WERI-Rb-1 (cell line): ENCODE measurements around the gene GLIS1.

Experiments used
- DNase-seq: peaks from one replicate; pipeline ENCODE4 v3.0.0-alpha.2; 2020
- H3K27ac ChIP-seq: fragments of 250-450 bp; sonication (Bioruptor Pico); 2 replicates; pipeline ENCODE4 v1.5.1; 2020; ENCODE audit warnings: mild to moderate bottlenecking, moderate library complexity
- H3K27me3 ChIP-seq: fragments of 250-450 bp; sonication (Bioruptor Pico); 2 replicates; pipeline ENCODE4 v1.5.1; 2021; ENCODE audit warnings: mild to moderate bottlenecking, low read depth, moderate library complexity; ENCODE audit not compliant: insufficient read depth, severe bottlenecking
- H3K36me3 ChIP-seq: fragments of 250-450 bp; sonication (Bioruptor Pico); 2 replicates; pipeline ENCODE4 v1.5.1; 2020; ENCODE audit warnings: mild to moderate bottlenecking, moderate library complexity
- H3K4me3 ChIP-seq: 2 replicates; pipeline ENCODE4 v1.5.1; 2011; ENCODE audit warnings: low read depth, mild to moderate bottlenecking, control low read depth, low read length
- H3K9me3 ChIP-seq: fragments of 250-450 bp; sonication (Bioruptor Pico); 2 replicates; pipeline ENCODE4 v1.5.1; 2021; ENCODE audit warnings: mild to moderate bottlenecking, moderate library complexity; ENCODE audit not compliant: severe bottlenecking
- CTCF ChIP-seq: IDR thresholded peaks from 2 replicates; pipeline ENCODE4 v1.5.1; 2011; ENCODE audit warnings: low read depth, mild to moderate bottlenecking, control low read depth, inconsistent platforms, low read length

The GLIS1 gene

GRCh38 chr1:53739109-53739681, at the start of gene GLIS1:
Gene GLIS1, minus strand, starts transcription at chr1:53739164. Its CDS starts 1,100 bp downstream, at chr1:53738064.
- DNase-seq = peak; percentile 89
- H3K9me3 ChIP-seq = peaks cover 6% of the 10 kb centered on the region
- no peak within 1 kb of the TSS for H3K27ac ChIP-seq
- H3K27me3 ChIP-seq = peaks cover 6% of the 10 kb centered on the region
- no peak for TF ChIP-seq CTCF
- peak within 1 kb of the TSS; percentile 67 for H3K4me3 ChIP-seq
- no peaks in the 10 kb centered on the region for H3K36me3 ChIP-seq

- Histone ChIP-seq H3K36me3 (peaks cover 41% of the 10 kb centered on the region), H3K9me3 (no peaks in the 10 kb centered on the region), H3K27ac (no peak overlapping the region), H3K27me3 (no peaks in the 10 kb centered on the region), H3K4me3 (no peak overlapping the region)
- DNase-seq = no peak
- TF ChIP-seq CTCF = no peak
Observed at GRCh38 chr1:53787655-53788054, 48.7 kb upstream of the GLIS1 start.

- no peak overlapping the region for H3K27ac ChIP-seq
- no peak for DNase-seq
- TF ChIP-seq CTCF = no peak
- H3K4me3 ChIP-seq = no peak overlapping the region
- H3K36me3 ChIP-seq = peaks cover 33% of the 10 kb centered on the region
- H3K27me3 ChIP-seq = no peaks in the 10 kb centered on the region
- no peaks in the 10 kb centered on the region for H3K9me3 ChIP-seq
Observed at GRCh38 chr1:53783056-53783455, 44.1 kb upstream of the GLIS1 start.

- no peak overlapping the region for H3K27ac ChIP-seq
- H3K36me3 ChIP-seq = peaks cover 33% of the 10 kb centered on the region
- no peak overlapping the region for H3K4me3 ChIP-seq
- no peaks in the 10 kb centered on the region for H3K27me3 ChIP-seq
- no peaks in the 10 kb centered on the region for H3K9me3 ChIP-seq
- no peak for TF ChIP-seq CTCF
- no peak for DNase-seq
Observed at GRCh38 chr1:53781654-53782053, 42.7 kb upstream of the GLIS1 start.

- no peak overlapping the region for H3K4me3 ChIP-seq
- H3K27ac ChIP-seq = no peak overlapping the region
- no peak for TF ChIP-seq CTCF
- peaks cover 10% of the 10 kb centered on the region for H3K36me3 ChIP-seq
- H3K27me3 ChIP-seq = no peaks in the 10 kb centered on the region
- no peaks in the 10 kb centered on the region for H3K9me3 ChIP-seq
- no peak for DNase-seq
Observed at GRCh38 chr1:53777272-53777671, 38.3 kb upstream of the GLIS1 start.

GRCh38 chr1:53771648-53772047, 32.7 kb upstream of the GLIS1 start:
- no peak for DNase-seq
- Histone ChIP-seq H3K9me3 (no peaks in the 10 kb centered on the region), H3K27me3 (no peaks in the 10 kb centered on the region), H3K4me3 (no peak overlapping the region), H3K36me3 (peaks cover 22% of the 10 kb centered on the region), H3K27ac (no peak overlapping the region)
- no peak for TF ChIP-seq CTCF
